Astrocyte (in vitro differentiated cells and primary cell): ENCODE measurements around the gene KIN.

ENCODE experiments used
- EZH2 ChIP-seq: IDR thresholded peaks from 2 replicates; pipeline ENCODE4 v1.6.1; 2012; ENCODE audit warnings: mild to moderate bottlenecking, low read length, inconsistent platforms; ENCODE audit not compliant: insufficient read depth
- TF ChIP-seq, protein P1 (sequence below): IDR thresholded peaks from 2 replicates; pipeline ENCODE4 v1.5.1; 2011; ENCODE audit warnings: low read depth, mild to moderate bottlenecking, inconsistent platforms, low read length, moderate library complexity; ENCODE audit not compliant: insufficient read depth

DNA sequence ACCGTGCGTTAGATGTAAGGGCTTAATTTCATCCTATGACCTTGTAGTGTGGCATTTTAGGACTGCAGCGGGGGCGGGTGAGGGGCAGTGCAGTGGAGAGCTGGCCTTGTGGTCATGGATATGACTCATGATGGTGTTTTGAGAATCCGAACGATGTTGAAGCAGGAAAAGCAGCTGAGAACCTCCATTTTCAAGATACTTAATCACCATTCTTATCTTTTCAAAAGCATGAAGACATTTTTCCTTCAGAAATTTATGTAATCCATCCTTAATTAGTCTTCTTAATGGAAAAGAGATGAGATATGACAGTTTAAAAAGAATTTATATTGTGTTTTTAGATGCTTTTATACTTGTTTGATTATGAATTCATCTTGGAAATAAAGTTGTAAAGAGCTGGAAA lies 9.8 kb upstream of the KIN start:
- TF ChIP-seq, protein P1, sequence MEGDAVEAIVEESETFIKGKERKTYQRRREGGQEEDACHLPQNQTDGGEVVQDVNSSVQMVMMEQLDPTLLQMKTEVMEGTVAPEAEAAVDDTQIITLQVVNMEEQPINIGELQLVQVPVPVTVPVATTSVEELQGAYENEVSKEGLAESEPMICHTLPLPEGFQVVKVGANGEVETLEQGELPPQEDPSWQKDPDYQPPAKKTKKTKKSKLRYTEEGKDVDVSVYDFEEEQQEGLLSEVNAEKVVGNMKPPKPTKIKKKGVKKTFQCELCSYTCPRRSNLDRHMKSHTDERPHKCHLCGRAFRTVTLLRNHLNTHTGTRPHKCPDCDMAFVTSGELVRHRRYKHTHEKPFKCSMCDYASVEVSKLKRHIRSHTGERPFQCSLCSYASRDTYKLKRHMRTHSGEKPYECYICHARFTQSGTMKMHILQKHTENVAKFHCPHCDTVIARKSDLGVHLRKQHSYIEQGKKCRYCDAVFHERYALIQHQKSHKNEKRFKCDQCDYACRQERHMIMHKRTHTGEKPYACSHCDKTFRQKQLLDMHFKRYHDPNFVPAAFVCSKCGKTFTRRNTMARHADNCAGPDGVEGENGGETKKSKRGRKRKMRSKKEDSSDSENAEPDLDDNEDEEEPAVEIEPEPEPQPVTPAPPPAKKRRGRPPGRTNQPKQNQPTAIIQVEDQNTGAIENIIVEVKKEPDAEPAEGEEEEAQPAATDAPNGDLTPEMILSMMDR, result no peak
- TF ChIP-seq EZH2, result no peak
